NCI-H82 treated with DMSO at 0.1 percent for 48 hours (cell line): Measurements from ENCODE around the gene CMSS1.

ENCODE experiments used
- DNase-seq: peaks from one replicate; lab custom pipeline; 2025; ENCODE audit not compliant: unreplicated experiment; lab: John Stamatoyannopoulos, UW

CMSS1 gene

DNA sequence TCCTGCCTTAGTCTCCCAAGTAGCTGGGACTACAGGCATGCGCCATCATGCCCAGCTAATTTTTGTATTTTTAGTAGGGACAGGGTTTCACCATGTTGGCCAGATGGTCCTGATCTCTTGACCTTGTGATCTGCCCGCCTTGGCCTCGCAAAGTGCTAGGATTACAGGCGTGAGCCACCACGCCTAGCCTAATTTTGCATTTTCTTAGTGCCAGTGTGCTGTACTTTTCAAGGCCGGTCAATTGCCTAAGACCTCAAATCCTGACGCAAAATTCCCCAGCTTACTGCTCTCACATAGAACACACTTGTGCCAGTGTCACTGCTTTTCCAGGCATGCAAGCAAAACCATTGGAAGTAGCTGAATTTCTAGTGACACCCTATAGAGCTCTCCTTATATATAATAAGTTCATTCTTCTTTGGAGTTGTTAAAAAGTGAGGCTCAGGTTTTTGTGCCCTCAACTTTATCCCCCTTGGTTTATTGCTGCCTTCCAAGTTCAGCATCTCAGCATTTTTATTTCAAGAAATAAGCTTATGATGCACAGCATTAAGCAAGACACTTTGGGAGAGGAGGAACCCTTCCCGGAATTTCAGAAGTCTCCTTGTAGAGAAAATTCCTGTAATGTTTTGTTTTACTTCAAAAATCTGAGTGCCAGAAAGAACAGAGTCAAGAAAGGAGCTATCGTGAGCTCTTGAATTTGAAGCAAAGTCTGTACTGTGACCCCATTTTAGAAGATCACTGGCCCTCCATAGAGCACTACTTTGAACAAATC lies 203.4 kb downstream of the CMSS1 start:
- DNase-seq: no peak

DNA sequence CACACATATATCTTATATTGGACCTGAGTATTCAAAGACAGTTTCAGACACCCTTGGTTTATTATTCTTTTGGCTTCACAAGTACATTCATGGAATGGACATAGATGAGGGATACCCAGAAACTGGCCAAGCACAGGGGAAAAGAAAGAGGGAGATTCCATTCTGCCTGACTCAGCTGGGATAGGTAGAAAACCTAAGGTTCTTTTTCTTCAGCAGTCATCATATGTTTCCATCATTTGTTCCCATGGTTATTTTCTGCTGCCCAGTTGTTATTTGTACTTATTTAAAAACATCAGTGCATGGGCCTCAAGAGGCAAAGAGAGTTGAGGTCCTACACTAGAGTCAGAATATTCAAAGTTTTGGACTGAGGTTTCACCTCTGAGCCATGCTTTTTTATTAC lies 204.8 kb downstream of the CMSS1 start:
- DNase-seq: no peak

DNA sequence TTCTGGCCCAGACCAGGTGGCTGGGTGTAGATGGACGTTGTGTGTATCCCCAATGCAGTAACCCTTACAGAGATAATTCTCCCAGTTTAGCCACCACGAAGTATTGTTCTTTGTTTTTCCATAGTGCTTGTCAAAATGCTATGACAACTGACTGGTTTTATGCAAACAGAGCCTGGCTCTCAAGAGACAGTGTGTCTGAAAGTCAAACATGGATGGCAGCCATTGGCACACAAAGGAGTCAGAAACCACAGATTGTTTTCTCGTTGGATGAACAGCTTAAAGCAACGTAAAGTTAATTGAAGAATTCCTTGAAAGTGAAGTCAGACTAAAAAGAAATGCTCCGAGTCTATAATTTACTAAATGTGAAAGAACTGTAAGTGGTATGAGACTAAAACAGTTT lies 205.5 kb downstream of the CMSS1 start:
- no peak for DNase-seq

DNA sequence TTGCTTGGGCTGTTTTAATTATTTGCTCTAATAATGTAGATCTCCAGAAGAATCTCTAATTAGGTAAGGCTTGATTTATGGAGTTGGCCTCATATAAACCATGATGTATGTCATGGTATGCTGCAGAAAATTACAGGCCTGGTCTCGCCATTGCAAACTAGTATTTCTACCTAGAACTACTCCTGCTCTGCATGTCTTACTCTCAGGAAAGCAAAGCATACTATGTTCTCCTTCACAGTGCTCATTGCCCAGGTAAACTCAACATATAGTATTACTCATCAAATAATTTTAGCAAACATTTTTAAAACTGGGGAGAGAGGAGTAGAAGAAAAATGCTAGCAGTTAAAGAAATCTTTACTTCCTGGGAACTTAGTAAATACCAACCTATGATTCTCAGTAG lies 205.9 kb downstream of the CMSS1 start:
- no peak for DNase-seq

DNA sequence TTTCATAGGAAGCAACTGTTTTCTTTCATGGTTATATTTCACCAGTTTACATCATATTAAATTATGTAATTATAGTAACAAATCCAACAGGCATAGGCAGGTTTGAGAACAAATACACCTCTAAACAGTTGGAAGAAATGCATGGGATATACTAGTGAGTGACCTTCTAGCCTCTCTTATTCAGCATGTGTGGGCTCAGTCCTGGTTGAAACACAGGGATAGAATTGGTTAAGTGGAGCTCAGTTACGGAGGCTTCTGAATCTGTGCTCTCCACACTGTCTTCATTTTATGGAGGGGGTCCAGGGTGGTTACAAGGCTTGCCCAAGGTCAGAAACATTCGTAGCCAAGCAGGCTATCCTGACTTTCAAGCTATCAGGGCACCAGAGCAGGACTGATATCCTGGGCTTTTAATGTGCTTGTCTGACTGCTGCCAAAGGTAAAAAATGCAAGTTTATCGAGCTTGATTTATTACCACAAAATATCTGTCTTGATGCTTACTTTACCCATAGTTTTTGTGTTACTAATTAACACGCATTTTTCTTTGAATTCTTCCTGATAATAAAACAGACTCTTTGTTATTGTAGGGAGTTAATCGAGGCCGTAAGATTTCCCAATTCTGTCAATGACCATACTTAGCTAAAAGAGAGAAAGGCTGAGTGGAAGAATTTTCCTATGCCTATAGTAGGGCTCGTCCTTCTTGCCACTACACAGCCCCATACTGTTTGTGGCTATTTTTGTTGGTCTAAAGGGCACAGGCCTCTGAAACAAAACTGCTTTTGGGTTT lies 207.1 kb downstream of the CMSS1 start:
- no peak for DNase-seq

DNA sequence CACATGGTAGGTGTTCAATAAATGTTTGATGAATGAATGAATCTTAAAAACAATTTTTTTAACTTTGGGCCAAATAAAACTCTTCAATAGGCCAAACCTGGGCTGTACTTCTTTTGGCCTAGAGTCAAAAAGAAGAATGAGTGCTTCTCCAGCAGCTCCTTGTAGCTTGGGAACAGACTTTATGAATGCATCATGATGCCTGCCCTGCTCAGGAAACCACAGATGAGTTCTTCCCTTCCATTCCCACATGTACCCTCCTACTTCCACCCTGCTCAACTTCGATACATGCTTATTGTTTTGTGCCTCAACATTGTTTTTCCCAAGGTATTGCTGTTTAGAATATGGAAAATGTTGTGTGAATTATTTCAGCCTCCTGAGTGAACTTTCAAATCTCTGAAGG lies 209.7 kb downstream of the CMSS1 start:
- no peak for DNase-seq

DNA sequence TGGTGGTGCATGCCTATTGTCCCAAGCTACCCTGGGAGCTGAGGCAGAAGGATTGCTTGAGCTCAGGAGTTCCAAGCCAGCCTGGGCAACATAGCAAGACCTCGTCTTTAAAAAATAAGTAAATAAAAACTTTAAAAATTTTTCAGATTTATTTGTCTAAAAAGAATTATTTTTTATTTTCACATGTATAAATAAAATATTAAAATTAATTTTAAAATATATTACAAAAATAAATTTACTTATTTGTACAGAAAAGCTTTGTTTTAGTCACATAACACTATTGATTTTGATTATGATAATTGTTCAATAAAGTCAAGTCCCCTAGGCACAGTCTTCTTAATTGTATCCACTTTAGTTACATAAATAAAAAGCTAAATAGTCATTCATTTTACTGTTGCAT lies 211.4 kb downstream of the CMSS1 start:
- no peak for DNase-seq

DNA sequence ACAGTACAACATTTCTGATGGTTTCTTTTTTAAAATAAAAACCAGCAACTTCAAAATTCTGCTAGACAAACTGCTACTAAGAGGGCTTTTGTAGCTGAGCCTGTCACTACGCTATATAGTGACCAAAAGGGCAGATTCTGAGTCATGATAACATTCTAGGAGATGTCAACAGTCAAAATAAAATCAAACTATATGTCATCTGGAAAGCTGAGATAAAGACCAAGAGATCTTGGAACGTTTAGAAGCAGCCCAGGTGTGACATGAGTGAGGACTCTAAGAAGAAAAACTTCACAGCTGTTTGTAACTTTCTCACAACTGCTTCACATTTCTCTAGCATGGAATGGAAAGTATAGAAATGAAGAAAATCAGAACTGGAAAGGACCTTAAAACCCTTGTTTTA lies 212.0 kb downstream of the CMSS1 start:
- DNase-seq: no peak

DNA sequence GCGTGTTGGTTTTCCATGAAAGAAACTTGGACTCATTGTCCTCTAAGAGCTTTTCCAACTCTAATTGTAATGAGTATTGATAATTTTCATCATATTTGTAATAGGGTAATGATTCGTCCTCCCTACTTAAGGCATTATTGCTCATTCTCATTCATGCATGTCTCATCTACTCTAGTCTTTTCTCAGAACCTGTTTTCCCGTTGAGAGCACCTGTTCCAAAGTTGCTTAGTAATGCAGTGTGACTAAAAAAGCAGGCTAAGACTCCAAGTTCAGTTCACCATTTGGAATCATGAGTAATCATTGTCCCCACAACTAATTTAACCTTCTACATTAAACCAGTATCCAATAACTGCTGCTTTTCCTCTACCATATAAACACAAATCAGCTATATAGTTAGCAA lies 212.7 kb downstream of the CMSS1 start:
- no peak for DNase-seq

DNA sequence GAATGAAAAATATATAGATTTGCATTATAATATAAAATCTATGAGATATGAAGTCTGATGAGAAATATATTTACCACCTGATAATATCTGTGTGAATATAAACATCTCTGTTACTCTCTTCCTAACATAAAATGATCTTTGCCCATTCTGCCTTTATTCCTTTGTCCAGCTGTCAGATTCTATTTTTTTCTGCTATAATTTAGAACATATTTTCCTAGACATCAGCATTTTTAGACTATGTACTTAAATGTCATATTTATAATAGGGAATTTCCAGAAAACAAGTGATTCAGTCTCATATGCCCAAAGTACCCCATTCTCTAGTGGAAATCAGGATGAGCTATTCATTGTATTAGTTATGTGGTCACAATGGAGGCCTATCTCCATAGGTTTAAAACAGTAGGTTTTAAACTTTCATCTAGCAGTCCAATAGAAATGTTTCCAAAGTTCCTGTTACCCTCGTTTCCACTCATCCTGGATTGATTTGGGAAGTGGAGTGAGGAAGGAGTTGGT lies 213.3 kb downstream of the CMSS1 start:
- no peak for DNase-seq

DNA sequence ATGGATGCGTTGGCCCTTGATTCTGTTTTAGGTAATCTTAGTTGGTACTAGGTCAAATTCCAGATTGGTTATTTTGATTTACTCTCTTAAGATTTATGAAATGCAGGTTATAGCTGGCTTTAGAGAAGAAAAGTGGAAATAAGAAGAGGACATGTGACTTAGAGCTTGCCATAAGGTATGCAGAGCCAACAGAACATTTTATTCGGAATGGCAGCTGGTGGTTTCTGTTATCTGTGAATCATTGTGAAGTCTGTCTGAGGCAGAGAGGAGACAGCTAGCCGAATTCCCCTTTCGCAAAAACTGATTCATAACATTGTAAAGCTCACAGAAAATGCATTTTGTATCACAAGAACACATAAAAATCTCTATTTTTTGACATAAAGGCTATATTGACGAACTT lies 214.6 kb downstream of the CMSS1 start:
- DNase-seq: no peak

DNA sequence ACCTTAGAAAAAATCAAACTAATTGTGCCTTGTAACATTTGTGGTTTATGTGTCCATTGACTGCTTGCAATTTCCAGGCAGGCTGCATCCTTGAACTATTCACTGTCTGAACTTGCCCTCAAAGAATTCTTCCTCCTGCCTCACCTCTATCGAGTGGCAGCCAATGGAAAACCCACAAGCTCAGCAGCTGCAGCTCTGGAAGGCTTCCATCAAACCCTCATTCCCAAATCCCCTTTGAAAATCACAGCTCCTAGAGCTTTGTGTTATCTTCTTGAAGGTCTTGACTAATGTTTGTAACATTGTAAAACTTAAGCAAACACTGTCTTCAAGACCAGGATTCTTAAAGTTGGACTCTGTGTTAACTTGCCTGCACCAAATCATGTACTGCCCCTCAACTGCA lies 215.5 kb downstream of the CMSS1 start:
- no peak for DNase-seq

DNA sequence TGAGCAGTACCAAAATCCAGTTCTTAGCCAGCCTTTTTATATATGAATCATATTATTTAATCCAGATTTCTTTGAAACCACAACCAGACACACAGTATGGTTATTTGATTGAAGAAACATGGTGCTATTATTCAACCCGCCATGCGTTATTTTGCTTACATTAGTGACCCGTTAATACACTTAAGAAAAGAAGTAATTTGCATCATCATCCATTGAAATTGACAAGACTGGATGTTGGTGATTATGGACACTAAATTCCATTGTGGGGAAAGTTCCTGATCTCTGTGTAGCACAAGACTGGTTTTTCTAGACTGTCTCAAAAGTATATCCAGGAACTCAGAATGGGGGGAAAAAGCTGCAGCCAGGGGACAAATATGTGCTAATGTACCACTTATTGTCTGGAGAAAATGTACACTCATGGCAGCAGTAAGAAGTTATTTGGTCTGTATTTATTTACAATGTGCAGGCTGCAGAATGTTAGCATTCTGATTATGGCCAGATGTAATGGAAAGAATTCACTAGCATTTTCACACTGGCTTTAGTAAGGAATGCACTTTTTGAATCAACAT lies 216.3 kb downstream of the CMSS1 start:
- no peak for DNase-seq

DNA sequence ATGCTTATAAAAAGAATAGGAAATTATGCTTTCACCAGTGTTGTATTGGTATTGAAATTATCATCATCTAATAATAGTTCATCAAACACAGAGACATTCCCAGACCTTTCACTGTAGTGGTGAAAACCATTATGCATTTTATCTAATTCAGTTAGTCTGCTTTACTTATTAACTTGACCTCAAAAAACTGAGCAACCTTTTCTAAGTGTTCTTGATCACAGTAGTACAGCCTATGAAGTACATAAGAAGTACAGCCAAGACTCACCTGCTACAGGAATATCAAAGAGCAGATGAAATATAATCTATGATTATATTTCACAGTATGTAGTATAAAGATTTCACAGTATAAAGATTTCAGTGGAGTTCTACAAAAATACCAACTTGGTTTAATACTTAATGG lies 221.4 kb downstream of the CMSS1 start:
- no peak for DNase-seq

DNA sequence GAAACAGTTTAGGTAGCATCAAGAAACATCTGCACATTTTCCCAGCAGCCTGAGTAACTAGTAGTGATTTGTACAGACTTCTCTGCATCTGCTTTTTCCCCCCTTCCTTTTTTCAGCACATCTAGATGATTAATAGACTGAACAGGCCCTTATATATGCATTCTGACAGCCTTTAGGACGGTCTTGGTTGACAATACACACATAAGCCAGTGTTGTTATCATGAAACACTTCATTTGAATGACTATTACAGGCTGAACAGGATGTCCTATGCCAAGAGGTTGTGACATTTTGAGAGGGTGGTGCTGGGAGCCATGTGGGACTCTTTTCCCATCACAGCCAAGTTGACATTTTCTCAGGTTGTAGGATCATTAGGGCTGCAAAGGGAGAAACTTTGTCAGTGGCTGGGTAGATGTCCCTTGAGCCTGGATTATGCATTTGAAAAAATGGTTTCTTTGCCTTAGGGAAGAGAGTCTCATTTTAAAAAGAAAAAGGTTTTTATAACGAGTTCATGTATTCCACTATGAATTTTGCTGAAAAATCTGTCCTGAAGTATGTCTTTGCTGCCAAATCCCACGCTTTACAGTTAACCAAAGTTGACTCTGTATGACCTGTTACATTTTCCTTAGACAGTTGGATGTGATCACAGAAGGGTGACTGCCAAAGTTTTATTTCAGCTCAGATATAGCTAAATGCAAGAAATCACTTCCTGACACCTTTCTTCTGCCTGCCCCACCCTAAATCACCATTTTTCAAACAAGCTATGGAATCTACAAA lies 223.0 kb downstream of the CMSS1 start:
- no peak for DNase-seq

DNA sequence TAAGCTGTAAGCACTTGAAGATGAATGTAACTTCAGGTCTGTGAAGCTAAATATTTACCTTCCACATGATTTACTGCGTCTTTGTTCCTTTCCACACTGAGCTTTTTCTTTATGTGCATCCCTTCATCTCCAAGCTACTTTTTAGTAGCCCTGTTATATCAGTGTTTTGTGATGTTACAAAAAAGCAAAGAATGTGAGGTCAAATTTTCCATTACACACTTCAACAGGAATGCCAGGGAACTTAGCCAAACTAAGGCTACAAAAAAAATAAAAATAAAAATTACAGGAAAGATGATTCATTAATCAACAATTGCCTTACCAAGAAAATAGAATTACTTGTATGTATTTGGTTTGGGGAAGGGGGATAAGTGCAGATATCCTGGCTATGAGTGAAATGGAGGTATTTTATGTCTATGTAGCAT lies 223.7 kb downstream of the CMSS1 start:
- DNase-seq: no peak

DNA sequence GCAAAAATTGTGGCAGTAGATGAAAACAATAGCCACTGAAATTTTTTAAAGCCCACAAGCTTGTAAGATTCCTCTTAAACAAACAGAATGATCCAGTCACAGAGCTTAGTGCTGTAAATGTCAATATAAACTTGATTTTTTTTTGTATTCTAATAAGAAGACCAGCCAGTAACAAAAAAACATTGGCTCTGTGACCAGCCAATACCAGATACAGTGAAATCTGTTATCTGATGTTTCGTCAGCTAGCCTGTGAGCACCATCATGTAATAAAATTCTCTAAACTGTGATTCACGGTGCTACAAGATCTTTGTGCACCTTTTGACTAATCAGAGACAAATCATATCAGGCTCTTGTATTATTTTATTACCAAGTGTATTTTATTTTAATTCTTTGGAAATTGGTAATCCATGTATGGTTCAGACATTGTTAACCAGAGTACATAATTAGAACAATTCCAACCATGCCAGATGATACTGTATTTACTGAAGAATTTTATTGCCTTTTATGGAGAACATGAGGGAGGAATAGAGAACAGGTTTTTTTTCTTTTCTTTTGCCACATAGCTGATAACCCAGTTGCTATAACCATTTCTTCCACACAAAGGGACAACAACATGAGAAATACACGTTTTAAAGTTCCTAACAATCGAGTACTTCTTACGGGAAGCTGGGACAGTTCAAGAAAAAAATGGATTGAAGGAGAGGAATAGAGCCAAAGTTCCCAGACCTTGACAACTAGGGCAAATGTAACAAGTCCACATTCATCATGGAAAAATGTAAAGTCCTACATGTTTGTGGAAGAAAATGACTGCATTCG lies 224.7 kb downstream of the CMSS1 start:
- DNase-seq: no peak

DNA sequence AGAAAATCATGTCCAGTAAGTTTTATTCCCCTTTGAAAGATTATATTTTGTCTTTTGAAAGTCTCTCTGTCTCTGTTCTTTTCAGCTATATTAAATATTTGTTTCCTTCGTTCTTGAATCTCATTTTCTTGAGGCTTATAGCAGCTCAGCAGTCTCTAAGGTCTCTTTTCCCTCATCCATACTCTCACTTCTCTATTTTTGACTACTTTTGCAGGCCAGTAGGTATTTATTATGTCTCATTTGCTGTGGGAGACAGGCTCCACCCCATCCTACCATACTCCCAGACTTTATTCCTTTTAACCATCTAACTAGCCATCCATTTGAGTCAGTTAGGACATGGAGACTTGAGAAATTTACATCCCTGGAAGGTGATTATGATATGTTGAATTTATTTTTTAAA lies 225.6 kb downstream of the CMSS1 start:
- DNase-seq: no peak

DNA sequence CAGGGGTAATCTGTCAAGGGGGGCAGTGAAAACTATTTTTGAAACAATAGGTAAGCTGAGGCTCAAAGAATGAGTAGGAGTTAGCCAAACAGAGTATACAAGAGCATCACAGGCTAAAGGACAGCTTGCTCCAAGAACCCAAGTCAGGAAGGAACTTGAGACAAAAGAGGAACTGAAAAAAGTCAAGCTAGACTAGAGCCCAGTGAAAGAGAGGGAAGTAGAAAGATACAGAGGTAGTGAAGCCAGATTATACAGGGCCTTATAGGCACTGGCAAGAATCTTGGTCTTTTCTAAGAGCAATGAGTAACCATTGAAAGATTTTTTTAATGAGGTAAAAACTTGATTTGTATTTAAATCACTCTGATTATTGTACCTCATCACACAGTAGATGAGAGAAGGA lies 226.7 kb downstream of the CMSS1 start:
- DNase-seq: no peak

DNA sequence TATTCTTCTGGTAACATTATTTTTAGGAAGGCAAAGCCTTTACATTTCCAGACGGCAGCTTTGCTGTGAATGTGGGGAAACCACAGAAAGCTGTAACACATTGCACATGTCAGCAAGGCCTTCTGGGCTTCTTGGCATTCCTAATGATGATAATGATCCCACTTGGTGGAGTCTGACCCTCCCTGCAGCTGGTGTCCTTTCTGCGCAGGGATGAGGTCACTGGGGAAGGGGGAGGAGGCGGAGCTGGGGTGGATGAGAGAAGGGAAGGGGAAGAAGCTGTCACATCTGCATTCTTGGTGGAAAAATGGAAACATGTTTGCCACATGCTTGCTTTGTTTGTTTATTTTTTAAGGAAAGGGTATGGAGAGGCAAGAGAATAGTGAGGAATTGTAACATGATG lies 228.0 kb downstream of the CMSS1 start:
- no peak for DNase-seq
